Endothelial cell of umbilical vein (primary cell): ENCODE measurements around the gene SRGAP1.

Experiments
- CTCF ChIP-seq, 2 donors: IDR thresholded peaks; 1 replicate in 1 of 2; 2 replicates in 1 of 2; pipeline ENCODE4 v1.5.1; 2011; ENCODE audit warnings: low read length in 2 of 2, mild to moderate bottlenecking in 2 of 2, moderate library complexity in 2 of 2, control low read depth in 1 of 2, inconsistent platforms in 1 of 2, low read depth in 1 of 2; ENCODE audit not compliant: insufficient read depth in 1 of 2; ENCODE audit errors: extremely low read depth in 1 of 2
- EZH2 ChIP-seq: IDR thresholded peaks from 2 replicates; pipeline ENCODE4 v1.6.1; 2012; ENCODE audit warnings: borderline replicate concordance, low read depth, mild to moderate bottlenecking, moderate library complexity, low read length, inconsistent platforms; ENCODE audit not compliant: severe bottlenecking
- GATA2 ChIP-seq: IDR thresholded peaks from 2 replicates; pipeline ENCODE4 v1.7.0; 2011; ENCODE audit warnings: low read depth, mild to moderate bottlenecking, moderate library complexity, mixed read lengths, low read length; ENCODE audit not compliant: insufficient read length, insufficient read depth
- JUN ChIP-seq: IDR thresholded peaks from 2 replicates; pipeline ENCODE4 v1.6.1; 2011; ENCODE audit warnings: borderline replicate concordance, low read depth; ENCODE audit not compliant: insufficient read length, insufficient read depth
- MAX ChIP-seq: IDR thresholded peaks from 2 replicates; pipeline ENCODE4 v1.6.1; 2011; ENCODE audit not compliant: insufficient read depth, insufficient read length
- MYC ChIP-seq: IDR thresholded peaks from one replicate; pipeline ENCODE4 v1.6.1; 2011; ENCODE audit warnings: mild to moderate bottlenecking, low read depth, low read length
- POLR2AphosphoS5 ChIP-seq: IDR thresholded peaks from 2 replicates; pipeline ENCODE4 v1.6.1; 2012; ENCODE audit warnings: low read depth, mild to moderate bottlenecking, control low read depth, low read length, moderate library complexity; ENCODE audit not compliant: insufficient read depth

GRCh38 chr12:63929426-63929825 lies 84.9 kb downstream of the SRGAP1 start:
- TF ChIP-seq MYC (no peak), CTCF (IDR thresholded peaks at IDR 0.05; ENCODE audit: extremely low read depth in 1 of 2, insufficient read depth in 1 of 2, low read depth in 1 of 2, low read length in 2 of 2) (no peak), MAX (no peak), EZH2 (no peak), JUN (no peak), GATA2 (no peak), POLR2AphosphoS5 (no peak)
